DND-41 (cell line): ENCODE results near the gene GNAT2.
"Not testable (repeated sequence)": the region's sequence is repeated elsewhere in the genome, so short reads cannot be mapped to it uniquely, and the experiment has no call there.

Experiments used
- ATAC-seq: fragments of 200-7000 bp; cut with Tn5 transposase; 3 replicates; pipeline ENCODE4 v1.9.1; 2021; ENCODE audit warnings: low read depth; ENCODE audit not compliant: insufficient read depth
- DNase-seq: peaks from one replicate; pipeline ENCODE4 v3.0.0-alpha.2; 2020
- H2AFZ ChIP-seq: 2 replicates; pipeline ENCODE4 v1.6.0; 2012; ENCODE audit warnings: low read depth, low read length
- H3K27ac ChIP-seq: 2 replicates; pipeline ENCODE4 v1.5.1; 2012; ENCODE audit warnings: low read length, inconsistent platforms
- H3K27me3 ChIP-seq: fragments of 200-600 bp; sonication (generic); 2 replicates; pipeline ENCODE4 v1.6.0; 2012; ENCODE audit warnings: low read length, mild to moderate bottlenecking, inconsistent platforms; ENCODE audit not compliant: insufficient read depth, poor library complexity
- H3K36me3 ChIP-seq: 2 replicates; pipeline ENCODE4 v1.5.1; 2012; ENCODE audit warnings: low read length, inconsistent platforms; ENCODE audit not compliant: insufficient read depth
- H3K4me1 ChIP-seq: 2 replicates; pipeline ENCODE4 v1.5.1; 2012; ENCODE audit warnings: mild to moderate bottlenecking, low read length; ENCODE audit not compliant: insufficient read depth
- H3K4me2 ChIP-seq: 2 replicates; pipeline ENCODE4 v1.6.0; 2012; ENCODE audit warnings: mild to moderate bottlenecking, moderate library complexity, low read length, inconsistent platforms; ENCODE audit not compliant: insufficient read depth
- H3K4me3 ChIP-seq, 2 experiments: fragments of 200-600 bp in 1 of 2; shearing (Covaris generic) in 1 of 2; 2 replicates each; pipeline ENCODE4 v1.5.1; 2012 to 2016; ENCODE audit warnings: inconsistent platforms in 2 of 2, low read length in 2 of 2, mild to moderate bottlenecking in 2 of 2, low read depth in 1 of 2, moderate library complexity in 1 of 2
- H3K79me2 ChIP-seq: 2 replicates; pipeline ENCODE4 v1.6.0; 2012; ENCODE audit warnings: low read length, inconsistent platforms; ENCODE audit not compliant: insufficient read depth
- H3K9ac ChIP-seq: 2 replicates; pipeline ENCODE4 v1.6.0; 2012; ENCODE audit warnings: low read depth, mild to moderate bottlenecking, inconsistent platforms, low read length, moderate library complexity
- H3K9me3 ChIP-seq: 2 replicates; pipeline ENCODE4 v1.5.1; 2012; ENCODE audit warnings: low read length, moderate library complexity, mild to moderate bottlenecking, inconsistent platforms; ENCODE audit not compliant: insufficient read depth, severe bottlenecking
- H4K20me1 ChIP-seq: 2 replicates; pipeline ENCODE4 v1.6.0; 2012; ENCODE audit warnings: low read length; ENCODE audit not compliant: insufficient read depth
- CTCF ChIP-seq: IDR thresholded peaks from 2 replicates; pipeline ENCODE4 v1.5.1; 2012; ENCODE audit warnings: borderline replicate concordance, low read length, moderate library complexity, mild to moderate bottlenecking; ENCODE audit not compliant: poor library complexity, severe bottlenecking; ENCODE audit errors: extremely low read depth
- EZH2 ChIP-seq: IDR thresholded peaks from 3 replicates; pipeline ENCODE4 v1.6.1; 2012; ENCODE audit warnings: borderline replicate concordance, low read depth, mild to moderate bottlenecking, moderate library complexity, low read length, inconsistent platforms; ENCODE audit not compliant: severe bottlenecking

GNAT2 gene

GRCh38 chr1:109664671-109665070, 45.3 kb upstream of the GNAT2 start:
- H3K4me2 ChIP-seq, result no peak overlapping the region
- no peak overlapping the region for H3K4me3 ChIP-seq
- H3K9ac ChIP-seq, result no peak overlapping the region
- H3K27me3 ChIP-seq, result no peaks in the 10 kb centered on the region
- H3K9me3 ChIP-seq, result no peaks in the 10 kb centered on the region
- no peak overlapping the region for H3K27ac ChIP-seq
- no peak for ATAC-seq
- no peak overlapping the region for H2AFZ ChIP-seq
- no peaks in the 10 kb centered on the region for H3K36me3 ChIP-seq
- DNase-seq, result no peak
- H4K20me1 ChIP-seq, result no peaks in the 10 kb centered on the region
- no peaks in the 10 kb centered on the region for H3K79me2 ChIP-seq
- H3K4me1 ChIP-seq, result peaks cover 13% of the 10 kb centered on the region
- TF ChIP-seq EZH2 (no peak), CTCF (no peak)

GRCh38 chr1:109661391-109661790, 42.0 kb upstream of the GNAT2 start:
- Histone ChIP-seq H3K27me3 (peaks cover 3% of the 10 kb centered on the region), H3K4me1 (no peaks in the 10 kb centered on the region), H3K27ac (no peak overlapping the region), H3K79me2 (no peaks in the 10 kb centered on the region), H2AFZ (no peak overlapping the region), H3K36me3 (no peaks in the 10 kb centered on the region), H4K20me1 (no peaks in the 10 kb centered on the region), H3K4me3 (no peak overlapping the region), H3K9ac (no peak overlapping the region), H3K9me3 (no peaks in the 10 kb centered on the region), H3K4me2 (no peak overlapping the region)
- no peak for DNase-seq
- ATAC-seq, result no peak
- no peak for TF ChIP-seq EZH2
- TF ChIP-seq CTCF, result no peak

- not testable (repeated sequence) for H3K9ac ChIP-seq, H4K20me1 ChIP-seq, DNase-seq, H2AFZ ChIP-seq, H3K4me1 ChIP-seq, H3K27ac ChIP-seq, H3K36me3 ChIP-seq, H3K9me3 ChIP-seq, ATAC-seq, H3K4me2 ChIP-seq, H3K4me3 ChIP-seq, H3K27me3 ChIP-seq, H3K79me2 ChIP-seq
These were observed 41.2 kb upstream of the GNAT2 start for GRCh38 chr1:109660691-109661026.

GRCh38 chr1:109659997-109660690, 40.7 kb upstream of the GNAT2 start:
- DNase-seq (no peak), ATAC-seq (no peak)
- Histone ChIP-seq H3K27ac (no peak overlapping the region), H3K9ac (no peak overlapping the region), H3K79me2 (no peaks in the 10 kb centered on the region), H3K9me3 (no peaks in the 10 kb centered on the region), H3K4me3 (no peak overlapping the region), H3K27me3 (peaks cover 3% of the 10 kb centered on the region), H4K20me1 (no peaks in the 10 kb centered on the region), H3K4me2 (no peak overlapping the region), H2AFZ (no peak overlapping the region), H3K4me1 (no peaks in the 10 kb centered on the region), H3K36me3 (no peaks in the 10 kb centered on the region)
- TF ChIP-seq EZH2 (no peak), CTCF (no peak)
